ENCODE results near the gene EFCAB8.

The EFCAB8 gene

GRCh38 chr20:32984196-32984595 lies 125.5 kb downstream of the EFCAB8 start:
- no peaks in the 10 kb centered on the region for H3F3A ChIP-seq (ENCODE audit: insufficient read depth, low read length)
- no peak overlapping the region for H2AFZ ChIP-seq (ENCODE audit: low read length)
- no peaks in the 10 kb centered on the region for H3K4me1 ChIP-seq (ENCODE audit: insufficient read depth, low read length, severe bottlenecking)
- no peaks in the 10 kb centered on the region for H3K36me3 ChIP-seq (ENCODE audit: insufficient read depth, low read length)
- TF ChIP-seq EZH2 (IDR thresholded peaks at IDR 0.05; ENCODE audit: borderline replicate concordance, low read length) (no peak), CTCF (IDR thresholded peaks at IDR 0.05; ENCODE audit: low read length) (no peak)
- H3K9me3 ChIP-seq (ENCODE audit: low read length): no peaks in the 10 kb centered on the region
- H3K4me3 ChIP-seq (ENCODE audit: low read depth, low read length, poor library complexity, severe bottlenecking): no peak overlapping the region
- H3K4me2 ChIP-seq (ENCODE audit: low read length): no peak overlapping the region
- H3K79me2 ChIP-seq (ENCODE audit: insufficient read depth, low read length): no peaks in the 10 kb centered on the region
- H3K9ac ChIP-seq (ENCODE audit: low read length): no peak overlapping the region
- H3K9me2 ChIP-seq (ENCODE audit: low read depth, low read length): no peaks in the 10 kb centered on the region
- no peaks in the 10 kb centered on the region for H4K20me1 ChIP-seq (ENCODE audit: insufficient read depth, low read length)
- no peaks in the 10 kb centered on the region; the same call in 1 of the 2 replicates for H3K27me3 ChIP-seq (ENCODE audit: insufficient read depth, low read length)
- H3K27ac ChIP-seq (ENCODE audit: low read depth, low read length, poor library complexity, severe bottlenecking): no peak overlapping the region

GRCh38 chr20:32984631-32985354 lies 126.1 kb downstream of the EFCAB8 start:
- TF ChIP-seq EZH2 (IDR thresholded peaks at IDR 0.05; ENCODE audit: borderline replicate concordance, low read length) (no peak), CTCF (IDR thresholded peaks at IDR 0.05; ENCODE audit: low read length) (no peak)
- no peaks in the 10 kb centered on the region for H3K9me2 ChIP-seq (ENCODE audit: low read depth, low read length)
- H3K27me3 ChIP-seq (ENCODE audit: insufficient read depth, low read length): no peaks in the 10 kb centered on the region; the same call in 1 of the 2 replicates
- H3K27ac ChIP-seq (ENCODE audit: low read depth, low read length, poor library complexity, severe bottlenecking): no peak overlapping the region
- no peaks in the 10 kb centered on the region for H3K4me1 ChIP-seq (ENCODE audit: insufficient read depth, low read length, severe bottlenecking)
- H3F3A ChIP-seq (ENCODE audit: insufficient read depth, low read length): no peaks in the 10 kb centered on the region
- H3K79me2 ChIP-seq (ENCODE audit: insufficient read depth, low read length): no peaks in the 10 kb centered on the region
- no peaks in the 10 kb centered on the region for H4K20me1 ChIP-seq (ENCODE audit: insufficient read depth, low read length)
- no peaks in the 10 kb centered on the region for H3K36me3 ChIP-seq (ENCODE audit: insufficient read depth, low read length)
- no peak overlapping the region for H3K4me2 ChIP-seq (ENCODE audit: low read length)
- no peaks in the 10 kb centered on the region for H3K9me3 ChIP-seq (ENCODE audit: low read length)
- no peak overlapping the region for H3K9ac ChIP-seq (ENCODE audit: low read length)
- H3K4me3 ChIP-seq (ENCODE audit: low read depth, low read length, poor library complexity, severe bottlenecking): no peak overlapping the region
- no peak overlapping the region for H2AFZ ChIP-seq (ENCODE audit: low read length)

DNA sequence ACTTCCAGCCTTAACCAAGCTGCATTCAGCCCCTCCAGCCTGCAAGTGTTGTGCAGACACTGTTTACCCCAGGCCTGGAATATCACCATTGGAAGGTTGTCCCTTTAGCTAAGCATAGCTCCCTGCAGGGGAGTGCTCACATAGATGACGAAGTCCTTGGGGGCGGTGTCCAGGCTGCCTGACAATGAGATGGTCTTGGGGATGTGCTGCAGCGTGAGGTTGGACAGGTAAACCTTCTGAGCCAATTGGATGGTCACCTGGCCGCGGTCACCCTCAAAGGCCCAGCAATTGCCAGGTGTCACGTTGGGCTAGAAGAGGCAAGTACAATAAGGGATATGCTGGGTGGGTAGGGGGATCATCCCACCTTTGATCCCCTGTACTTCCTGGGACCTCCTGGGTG lies 126.9 kb downstream of the EFCAB8 start:
- no peaks in the 10 kb centered on the region for H3F3A ChIP-seq (ENCODE audit: insufficient read depth, low read length)
- no peak for TF ChIP-seq CTCF (IDR thresholded peaks at IDR 0.05; ENCODE audit: low read length)
- TF ChIP-seq EZH2 (IDR thresholded peaks at IDR 0.05; ENCODE audit: borderline replicate concordance, low read length): no peak
- no peak overlapping the region for H2AFZ ChIP-seq (ENCODE audit: low read length)
- H3K9me3 ChIP-seq (ENCODE audit: low read length): no peaks in the 10 kb centered on the region
- H3K4me1 ChIP-seq (ENCODE audit: insufficient read depth, low read length, severe bottlenecking): no peaks in the 10 kb centered on the region
- H3K4me2 ChIP-seq (ENCODE audit: low read length): no peak overlapping the region
- H3K79me2 ChIP-seq (ENCODE audit: insufficient read depth, low read length): no peaks in the 10 kb centered on the region
- no peaks in the 10 kb centered on the region for H4K20me1 ChIP-seq (ENCODE audit: insufficient read depth, low read length)
- no peaks in the 10 kb centered on the region for H3K36me3 ChIP-seq (ENCODE audit: insufficient read depth, low read length)
- H3K27ac ChIP-seq (ENCODE audit: low read depth, low read length, poor library complexity, severe bottlenecking): no peak overlapping the region
- no peaks in the 10 kb centered on the region; the same call in 1 of the 2 replicates for H3K27me3 ChIP-seq (ENCODE audit: insufficient read depth, low read length)
- H3K9me2 ChIP-seq (ENCODE audit: low read depth, low read length): no peaks in the 10 kb centered on the region
- H3K9ac ChIP-seq (ENCODE audit: low read length): no peak overlapping the region
- H3K4me3 ChIP-seq (ENCODE audit: low read depth, low read length, poor library complexity, severe bottlenecking): no peak overlapping the region
